Karpas-422 (cell line): ENCODE measurements around the gene RASSF9. TPM values are rescaled to one million over a fixed set of nuclear protein-coding genes. Genes with fewer than 3 reads are reported as not detected.

ENCODE experiments used
- DNase-seq: peaks from one replicate; pipeline ENCODE4 v3.0.0-alpha.2; 2015
- H2AFZ ChIP-seq: fragments of 200-600 bp; sonication (generic); 2 replicates; pipeline ENCODE4 v1.6.1; 2014; ENCODE audit warnings: antibody characterized with exemption, low read length, mixed read lengths
- H3K27ac ChIP-seq: fragments of 200-600 bp; sonication (generic); 2 replicates; pipeline ENCODE4 v1.5.1; 2014; ENCODE audit warnings: mild to moderate bottlenecking, low read length, moderate library complexity
- H3K27me3 ChIP-seq: fragments of 200-600 bp; sonication (generic); 2 replicates; pipeline ENCODE4 v1.6.1; 2014; ENCODE audit warnings: low read length, mixed read lengths
- H3K36me3 ChIP-seq: fragments of 200-600 bp; sonication (generic); 2 replicates; pipeline ENCODE4 v1.6.1; 2014; ENCODE audit warnings: low read length, mixed read lengths; ENCODE audit not compliant: insufficient read depth
- H3K4me1 ChIP-seq: fragments of 200-600 bp; sonication (generic); 2 replicates; pipeline ENCODE4 v1.6.1; 2014; ENCODE audit warnings: mild to moderate bottlenecking, low read length, mixed read lengths
- H3K4me2 ChIP-seq: fragments of 200-600 bp; sonication (generic); 2 replicates; pipeline ENCODE4 v1.6.1; 2014; ENCODE audit warnings: low read length, low read depth, mild to moderate bottlenecking; ENCODE audit not compliant: poor library complexity, severe bottlenecking
- H3K4me3 ChIP-seq: fragments of 200-600 bp; sonication (generic); 2 replicates; pipeline ENCODE4 v1.5.1; 2014; ENCODE audit warnings: mild to moderate bottlenecking, antibody characterized with exemption, low read length, mixed read lengths
- H3K79me2 ChIP-seq: fragments of 200-600 bp; sonication (generic); 2 replicates; pipeline ENCODE4 v1.6.1; 2014; ENCODE audit warnings: mild to moderate bottlenecking, low read length, mixed read lengths
- H3K9ac ChIP-seq: fragments of 200-600 bp; sonication (generic); 2 replicates; pipeline ENCODE4 v1.6.0; 2014; ENCODE audit warnings: low read length
- H3K9me2 ChIP-seq: fragments of 200-600 bp; sonication (generic), shearing (Covaris generic); replicated peaks from 2 replicates; pipeline ENCODE4 v1.6.0; 2014; ENCODE audit warnings: mild to moderate bottlenecking, low read length, moderate library complexity; ENCODE audit not compliant: insufficient read depth
- H3K9me3 ChIP-seq: fragments of 300-700, 200-600 bp; sonication (generic); 2 replicates; pipeline ENCODE4 v1.6.1; 2014; ENCODE audit warnings: low read length, mixed read lengths
- H4K20me1 ChIP-seq: fragments of 200-600 bp; sonication (generic); 2 replicates; pipeline ENCODE4 v1.6.1; 2014; ENCODE audit warnings: mild to moderate bottlenecking, antibody characterized with exemption, low read length, low read depth; ENCODE audit not compliant: insufficient read depth
- total RNA-seq: library from RNA; depleted of rRNA; stranded (reverse); fragments of >200 nt; shearing (Covaris generic); gene quantifications from 2 replicates; pipeline ENCODE4 v1.2.3, GENCODE V29; 2014; ENCODE audit warnings: low replicate concordance

RASSF9 gene
- total RNA-seq, 1 experiment from 2014 or later: not detected

DNA sequence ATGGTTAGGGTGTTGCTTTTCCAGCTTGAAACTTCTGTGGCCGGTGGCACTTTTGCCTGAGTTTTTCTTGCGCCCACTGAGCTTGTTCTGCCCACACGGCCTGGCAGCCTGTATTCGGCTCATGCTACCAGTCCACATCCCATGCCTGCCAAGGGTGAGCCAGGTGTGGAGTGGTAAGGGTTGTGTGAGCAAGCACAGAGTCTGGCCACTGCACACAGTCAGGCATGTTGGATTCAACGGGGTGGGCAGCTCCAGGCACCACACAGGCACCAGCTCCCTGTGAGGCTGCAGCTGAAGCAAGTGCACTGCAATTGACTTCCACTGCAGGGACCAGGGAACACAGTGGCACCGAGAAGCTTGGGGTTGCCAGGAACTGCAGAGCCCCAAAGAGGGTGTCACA is 19.1 kb upstream of the RASSF9 start:
- no peak overlapping the region for H3K4me3 ChIP-seq
- no peak for DNase-seq
- no peak overlapping the region for H3K27ac ChIP-seq
- no peaks in the 10 kb centered on the region for H3K36me3 ChIP-seq
- no peaks in the 10 kb centered on the region for H4K20me1 ChIP-seq
- no peak overlapping the region for H3K4me2 ChIP-seq
- no peaks in the 10 kb centered on the region for H3K9me2 ChIP-seq
- H3K9me3 ChIP-seq: peaks cover 3% of the 10 kb centered on the region; the same call in 1 of the 2 replicates
- no peak overlapping the region for H2AFZ ChIP-seq
- H3K9ac ChIP-seq: no peak overlapping the region
- H3K27me3 ChIP-seq: no peaks in the 10 kb centered on the region
- no peaks in the 10 kb centered on the region for H3K4me1 ChIP-seq
- no peaks in the 10 kb centered on the region for H3K79me2 ChIP-seq

DNA sequence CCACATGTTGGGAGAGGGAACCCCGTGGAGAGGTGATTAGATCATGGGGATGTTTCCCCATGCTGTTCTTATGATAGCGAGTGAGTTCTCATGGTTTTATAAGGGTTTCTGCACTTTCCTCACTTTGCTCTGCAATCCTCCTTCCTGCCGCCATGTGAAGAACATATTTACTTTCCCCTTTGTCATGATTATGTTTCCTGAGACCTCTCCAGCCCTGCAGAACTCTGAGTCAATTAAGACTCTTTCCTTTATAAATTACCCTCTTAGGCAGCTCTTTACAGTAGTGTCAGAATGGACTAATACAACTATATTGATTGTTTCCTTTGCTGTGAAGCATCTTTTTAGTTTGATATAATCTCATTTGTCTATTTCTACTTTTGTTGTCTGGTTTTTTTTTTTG is 13.1 kb upstream of the RASSF9 start:
- Histone ChIP-seq H2AFZ (no peak overlapping the region), H3K36me3 (no peaks in the 10 kb centered on the region), H3K27me3 (no peaks in the 10 kb centered on the region), H3K9me2 (no peaks in the 10 kb centered on the region), H3K4me1 (no peaks in the 10 kb centered on the region), H3K9me3 (peaks cover 5% of the 10 kb centered on the region; the same call in 1 of the 2 replicates), H4K20me1 (no peaks in the 10 kb centered on the region), H3K4me3 (no peak overlapping the region), H3K79me2 (no peaks in the 10 kb centered on the region), H3K27ac (no peak overlapping the region), H3K4me2 (no peak overlapping the region), H3K9ac (no peak overlapping the region)
- no peak for DNase-seq

DNA sequence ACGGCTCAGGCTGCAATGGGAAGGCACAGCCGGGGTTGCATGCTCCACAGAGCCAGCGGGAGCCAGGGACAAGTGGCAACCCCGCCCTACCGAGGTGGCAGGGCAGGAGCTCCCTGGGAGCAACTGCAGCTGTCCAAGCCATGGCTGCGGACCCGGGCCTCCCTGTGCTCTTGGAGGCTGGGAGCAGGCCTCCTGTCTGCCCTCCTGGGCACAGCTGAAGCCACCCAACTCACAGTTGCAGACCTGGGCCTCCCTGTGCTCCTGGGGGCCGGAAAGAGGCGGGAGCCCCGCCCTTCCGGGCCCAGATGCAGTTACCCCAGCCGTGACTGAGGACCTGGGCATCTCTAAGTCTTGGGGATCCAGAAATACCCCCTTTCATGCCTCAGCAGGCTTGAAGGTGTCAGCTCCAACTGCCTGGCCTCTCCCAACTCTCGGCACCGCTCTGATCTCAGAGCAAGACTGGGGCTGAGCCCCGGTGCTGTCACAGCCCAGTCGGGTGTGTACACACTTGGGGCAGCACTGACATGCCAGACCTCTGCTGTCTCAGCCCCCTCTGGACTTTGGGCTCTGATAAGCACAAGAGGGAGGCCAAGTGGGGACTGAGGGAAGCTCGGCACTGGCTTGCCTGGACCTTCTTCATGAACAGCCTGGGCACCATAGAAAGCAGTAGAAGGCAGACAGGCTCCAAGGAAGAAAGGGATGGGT is 7.5 kb upstream of the RASSF9 start:
- H3K4me2 ChIP-seq: no peak overlapping the region
- H3K4me1 ChIP-seq: no peaks in the 10 kb centered on the region
- H3K79me2 ChIP-seq: no peaks in the 10 kb centered on the region
- no peaks in the 10 kb centered on the region for H3K9me2 ChIP-seq
- no peaks in the 10 kb centered on the region for H4K20me1 ChIP-seq
- no peaks in the 10 kb centered on the region for H3K27me3 ChIP-seq
- no peak overlapping the region for H3K27ac ChIP-seq
- no peak for DNase-seq
- no peak overlapping the region for H3K9ac ChIP-seq
- H3K4me3 ChIP-seq: no peak overlapping the region
- no peak overlapping the region for H2AFZ ChIP-seq
- no peaks in the 10 kb centered on the region for H3K36me3 ChIP-seq
- no peaks in the 10 kb centered on the region for H3K9me3 ChIP-seq

DNA sequence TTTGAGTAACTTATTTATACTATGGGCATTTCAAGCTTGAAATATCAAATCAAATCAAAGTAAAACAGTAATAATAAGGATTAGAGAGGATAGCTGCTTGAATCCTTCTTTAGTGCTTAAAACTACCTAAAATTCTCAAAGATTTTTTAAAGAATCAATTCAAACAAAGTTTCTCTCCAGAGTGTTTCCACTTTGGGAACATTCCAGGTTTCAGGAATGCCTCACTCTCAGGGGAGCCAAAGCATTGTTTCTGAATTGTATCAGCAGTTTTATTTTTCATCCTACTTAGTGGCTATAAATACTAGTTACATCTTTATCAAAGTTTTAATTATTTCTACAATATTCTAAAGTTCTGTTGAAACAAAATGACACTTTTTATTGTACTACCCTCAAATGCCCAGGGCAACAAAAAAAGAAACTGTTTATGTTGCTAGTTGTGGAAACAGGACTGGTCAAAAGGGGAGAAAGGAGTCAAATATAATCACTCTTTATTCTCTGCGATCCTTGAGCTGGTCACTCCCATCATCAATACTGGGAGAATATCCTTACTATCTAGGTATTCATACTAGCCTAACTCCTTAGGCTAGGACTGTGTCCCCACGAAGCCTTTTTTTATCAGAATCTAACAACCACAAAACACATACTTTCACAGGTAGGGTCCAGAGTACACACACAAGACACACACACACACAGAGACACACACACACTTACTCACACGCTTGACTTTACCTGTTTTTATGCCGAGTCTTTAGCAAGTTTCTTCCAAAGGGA is 598 bp downstream of the RASSF9 start:
- H3K9ac ChIP-seq: no peak overlapping the region
- no peaks in the 10 kb centered on the region for H3K36me3 ChIP-seq
- H3K9me2 ChIP-seq: 0 out of 2 replicates have a peak, but pooled peaks cover 3% of the 10 kb centered on the region
- no peak overlapping the region for H3K4me3 ChIP-seq
- no peaks in the 10 kb centered on the region for H3K27me3 ChIP-seq
- H3K9me3 ChIP-seq: peaks cover 2% of the 10 kb centered on the region; the same call in 1 of the 2 replicates
- H3K4me1 ChIP-seq: no peaks in the 10 kb centered on the region
- DNase-seq: no peak
- H3K4me2 ChIP-seq: no peak overlapping the region
- no peak overlapping the region for H2AFZ ChIP-seq
- H3K79me2 ChIP-seq: no peaks in the 10 kb centered on the region
- H3K27ac ChIP-seq: no peak overlapping the region
- no peaks in the 10 kb centered on the region for H4K20me1 ChIP-seq

DNA sequence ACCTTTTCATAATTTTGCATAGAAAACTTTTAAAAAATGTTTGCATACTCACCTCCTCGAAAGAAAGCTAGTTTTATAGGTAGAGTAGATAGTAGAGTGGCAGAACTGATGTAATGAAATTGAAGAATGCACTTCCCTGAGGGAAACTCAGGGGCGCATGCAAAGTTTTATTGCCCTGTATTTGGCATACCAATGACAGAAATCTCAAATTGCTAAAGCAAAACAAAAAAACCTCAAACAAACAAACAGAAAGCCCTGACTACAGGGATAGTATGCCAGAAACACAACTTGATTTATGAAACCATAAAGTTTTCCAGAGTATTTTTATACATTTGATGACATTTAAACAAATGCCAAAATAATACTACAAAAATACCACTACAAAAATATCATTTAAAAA is 1.8 kb downstream of the RASSF9 start:
- no peak for DNase-seq
- Histone ChIP-seq H3K4me1 (no peaks in the 10 kb centered on the region), H3K4me3 (no peak overlapping the region), H3K79me2 (no peaks in the 10 kb centered on the region), H3K4me2 (no peak overlapping the region), H3K27ac (no peak overlapping the region), H3K9me3 (peaks cover 2% of the 10 kb centered on the region; the same call in 1 of the 2 replicates), H3K9ac (no peak overlapping the region), H3K9me2 (0 out of 2 replicates have a peak, but pooled peaks cover 3% of the 10 kb centered on the region), H3K36me3 (no peaks in the 10 kb centered on the region), H3K27me3 (no peaks in the 10 kb centered on the region), H2AFZ (no peak overlapping the region), H4K20me1 (no peaks in the 10 kb centered on the region)

DNA sequence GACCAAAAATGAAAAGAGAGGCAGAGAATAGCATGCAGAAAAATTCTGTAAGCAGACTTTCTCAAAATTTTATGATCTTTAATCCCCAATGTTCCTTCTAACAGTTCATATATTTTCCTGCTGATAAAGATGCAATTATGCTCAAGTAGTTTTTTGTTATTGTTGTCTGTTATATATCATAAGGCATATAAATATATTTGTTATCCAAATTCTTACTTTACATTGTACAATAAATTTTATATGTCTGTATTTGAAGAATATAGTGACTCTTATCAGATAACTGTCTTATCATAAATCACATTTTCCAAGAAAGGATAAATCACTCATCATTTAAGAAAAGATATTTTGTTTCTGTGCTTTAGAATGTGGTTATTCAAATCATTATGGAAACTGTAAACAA is 2.6 kb downstream of the RASSF9 start:
- Histone ChIP-seq H3K4me1 (no peaks in the 10 kb centered on the region), H3K9me2 (0 out of 2 replicates have a peak, but pooled peaks cover 3% of the 10 kb centered on the region), H3K9me3 (peaks cover 2% of the 10 kb centered on the region; the same call in 1 of the 2 replicates), H4K20me1 (no peaks in the 10 kb centered on the region), H3K4me3 (no peak overlapping the region), H3K79me2 (no peaks in the 10 kb centered on the region), H3K27ac (no peak overlapping the region), H2AFZ (no peak overlapping the region), H3K36me3 (no peaks in the 10 kb centered on the region), H3K9ac (no peak overlapping the region), H3K27me3 (no peaks in the 10 kb centered on the region), H3K4me2 (no peak overlapping the region)
- no peak for DNase-seq

DNA sequence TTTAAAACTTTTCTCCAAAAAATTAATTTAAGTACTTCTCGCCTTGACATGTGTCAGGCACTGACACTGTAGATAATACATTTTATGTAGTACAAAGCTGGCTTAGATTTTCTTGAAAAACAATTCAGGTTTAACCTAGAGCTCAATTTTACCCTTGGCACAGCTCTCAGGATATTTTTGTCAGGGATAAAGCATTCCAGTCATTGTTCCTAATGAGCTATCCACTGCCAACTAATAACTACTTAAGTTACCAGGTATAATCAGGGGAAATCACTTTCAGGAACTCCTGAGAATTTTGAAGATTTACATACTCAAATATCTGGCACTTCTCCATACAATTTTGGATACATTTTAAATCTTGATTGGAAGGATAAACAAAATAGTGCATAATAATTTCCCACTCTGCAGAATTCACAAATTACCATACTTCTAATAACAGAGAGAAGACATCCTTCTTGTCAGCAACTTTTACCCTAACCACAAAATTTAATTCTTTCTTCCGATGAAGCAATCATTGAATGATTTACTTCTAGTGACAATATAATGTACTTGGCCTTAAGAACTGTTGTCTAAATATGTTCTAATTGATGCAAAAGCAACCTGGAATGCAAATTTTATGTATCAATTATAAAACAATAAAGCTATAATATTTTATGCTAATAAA is 4.8 kb downstream of the RASSF9 start:
- no peak for DNase-seq

DNA sequence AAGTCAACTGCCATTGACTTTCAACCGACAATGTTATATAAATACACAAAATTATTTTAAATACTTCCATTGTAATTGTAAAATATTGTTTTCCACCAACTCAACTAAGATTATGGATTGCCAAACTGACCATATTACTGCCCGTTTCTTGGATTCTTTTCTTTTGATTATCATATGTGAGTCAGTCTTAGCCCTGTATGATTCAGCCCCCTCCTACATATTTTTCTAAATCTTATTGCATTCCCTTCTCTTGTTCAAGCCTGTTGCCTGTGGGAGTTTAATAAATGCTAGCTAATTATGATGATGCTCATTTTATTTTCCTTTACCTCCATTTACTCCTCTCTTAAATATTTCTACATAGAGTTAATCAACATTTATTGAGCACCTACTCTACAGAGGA is 6.8 kb downstream of the RASSF9 start:
- H3K4me2 ChIP-seq: no peak overlapping the region

More for the DNA sequence above, 4.8 kb downstream of the RASSF9 start:
- no peak overlapping the region for H3K27ac ChIP-seq
- no peak overlapping the region for H3K9ac ChIP-seq
- no peaks in the 10 kb centered on the region for H3K36me3 ChIP-seq
- H3K9me3 ChIP-seq: peaks cover 2% of the 10 kb centered on the region; the same call in 1 of the 2 replicates
- H3K9me2 ChIP-seq: 0 out of 2 replicates have a peak, but pooled peaks cover 3% of the 10 kb centered on the region
- no peak overlapping the region for H3K4me2 ChIP-seq
- H3K27me3 ChIP-seq: no peaks in the 10 kb centered on the region
- no peaks in the 10 kb centered on the region for H3K4me1 ChIP-seq
- H3K4me3 ChIP-seq: no peak overlapping the region
- H3K79me2 ChIP-seq: no peaks in the 10 kb centered on the region
- no peaks in the 10 kb centered on the region for H4K20me1 ChIP-seq
- H2AFZ ChIP-seq: no peak overlapping the region

More for the DNA sequence above, 6.8 kb downstream of the RASSF9 start:
- no peaks in the 10 kb centered on the region for H4K20me1 ChIP-seq
- 0 out of 2 replicates have a peak, but pooled peaks cover 3% of the 10 kb centered on the region for H3K9me2 ChIP-seq
- H3K9ac ChIP-seq: no peak overlapping the region
- no peaks in the 10 kb centered on the region for H3K79me2 ChIP-seq
- H3K9me3 ChIP-seq: peaks cover 2% of the 10 kb centered on the region; the same call in 1 of the 2 replicates
- DNase-seq: no peak
- no peaks in the 10 kb centered on the region for H3K27me3 ChIP-seq
- no peaks in the 10 kb centered on the region for H3K36me3 ChIP-seq
- no peaks in the 10 kb centered on the region for H3K4me1 ChIP-seq
- no peak overlapping the region for H3K4me3 ChIP-seq
- no peak overlapping the region for H3K27ac ChIP-seq
- H2AFZ ChIP-seq: no peak overlapping the region
